Lung (tissue), 12 donors: ENCODE data around the gene TCP10L. TPM values are rescaled to one million over a fixed set of nuclear protein-coding genes. Genes with fewer than 3 reads are reported as not detected.
A peak's percentile ranks its signal among the peaks of the same experiment; 100 is the strongest.
"Not testable (repeated sequence)": the region's sequence is repeated elsewhere in the genome, so short reads cannot be mapped to it uniquely, and the experiment has no call there.

Experiments
- ATAC-seq: fragments of 200-7000 bp; cut with Tn5 transposase; one replicate; pipeline ENCODE4 v1.9.1; 2020; ENCODE audit warnings: moderate number of reproducible peaks; ENCODE audit not compliant: insufficient read depth, low FRiP score
- DNase-seq, 3 donors: peaks; one replicate each; pipeline ENCODE4 v3.0.0-alpha.2; 2013 to 2017
- H3K27ac ChIP-seq, 2 donors: one replicate each; pipeline ENCODE4 v1.5.1; 2013; ENCODE audit warnings: mild to moderate bottlenecking in 2 of 2, moderate library complexity in 2 of 2, control low read depth in 1 of 2, inconsistent platforms in 1 of 2, low read depth in 1 of 2, low read length in 1 of 2
- H3K27me3 ChIP-seq, 3 donors: one replicate each; pipeline ENCODE4 v1.5.1; 2013; ENCODE audit warnings: low read length in 2 of 3; ENCODE audit not compliant: control insufficient read depth in 3 of 3, insufficient read depth in 3 of 3
- H3K36me3 ChIP-seq, 4 donors: one replicate each; pipeline ENCODE4 v1.5.1; 2013; ENCODE audit warnings: low read length in 4 of 4, mild to moderate bottlenecking in 1 of 4, moderate library complexity in 1 of 4; ENCODE audit not compliant: control insufficient read depth in 4 of 4, insufficient read depth in 4 of 4
- H3K4me1 ChIP-seq, 5 donors: one replicate each; pipeline ENCODE4 v1.5.1; 2013; ENCODE audit warnings: low read length in 5 of 5, mild to moderate bottlenecking in 2 of 5, moderate library complexity in 1 of 5; ENCODE audit not compliant: control insufficient read depth in 5 of 5, insufficient read depth in 5 of 5
- H3K4me3 ChIP-seq: one replicate; pipeline ENCODE4 v1.5.1; 2013; ENCODE audit warnings: mild to moderate bottlenecking, control low read depth, moderate library complexity
- H3K9ac ChIP-seq, 2 donors: one replicate each; pipeline ENCODE4 v1.5.1; 2013; ENCODE audit warnings: low read length in 2 of 2, control low read depth in 1 of 2; ENCODE audit not compliant: insufficient read depth in 1 of 2
- H3K9me3 ChIP-seq, 4 donors: one replicate each; pipeline ENCODE4 v1.5.1; 2013; ENCODE audit warnings: low read length in 3 of 4, mild to moderate bottlenecking in 1 of 4, moderate library complexity in 1 of 4; ENCODE audit not compliant: control insufficient read depth in 4 of 4, insufficient read depth in 3 of 4
- WGBS, 2 donors: extraction: QIAGEN DNeasy Blood & Tissue Kit; methylation state at CpG; one replicate each; pipeline ENCODE4 v1.1.7; 2013; 5-methylcytosine and 5-hydroxymethylcytosine counted together
- polyA plus RNA-seq, 2 donors: library from polyadenylated mRNA; stranded (reverse); fragments of 200-250 nt; gene quantifications; one replicate each; pipeline ENCODE4 v1.2.1, GENCODE V29; 2013
- total RNA-seq, 2 donors: library from RNA; depleted of rRNA in 1 of 2; stranded (reverse); fragments of >200 nt in 1 of 2; gene quantifications; one replicate each; pipeline ENCODE4 v1.2.1, GENCODE V29; 2014 to 2021
- TF ChIP-seq, protein P1 (sequence below): IDR thresholded peaks from 2 replicates; pipeline ENCODE4 v1.5.1; 2012; ENCODE audit warnings: mild to moderate bottlenecking; ENCODE audit errors: control extremely low read depth, extremely low read depth
- donor health status: control.
- donor health status: control.
- donor health status: Bipolar disorder and iron deficiency.
- donor health status: healthy.
- donor health status: DM: yes; HTN: yes; CAD: no.

The TCP10L gene
- total and polyA plus RNA-seq, 4 donors = 0.25 to 0.71 (median 0.54) TPM

- H3K27ac ChIP-seq = no peak overlapping the region
- WGBS, 2 donors = 91 to 95% methylated on average over 2 of the region's 2 CpGs
Observed at GRCh38 chr21:32565856-32566465, 19.4 kb downstream of the TCP10L start.

DNA sequence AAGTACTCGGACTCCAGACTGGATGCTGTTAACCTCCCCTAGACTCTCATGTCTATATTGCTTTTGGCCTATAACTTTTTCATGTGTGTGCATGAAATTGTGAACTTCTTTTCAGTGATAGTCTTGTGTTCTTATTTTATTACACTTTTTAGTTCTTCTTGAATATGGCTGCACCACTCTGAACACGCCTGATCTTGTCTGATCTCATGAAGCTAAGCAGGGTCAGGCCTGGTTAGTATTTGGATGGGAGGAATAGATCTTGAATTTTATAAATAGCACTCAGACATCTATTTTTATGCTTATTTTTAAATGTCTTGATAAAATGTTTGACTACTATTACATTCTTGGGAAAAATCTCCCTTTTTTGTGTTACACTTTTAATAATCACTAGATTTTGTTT is 22.4 kb downstream of the TCP10L start:
- no peak overlapping the region for H3K27ac ChIP-seq
- WGBS, 2 donors = 92 to 97% methylated on average over 2 of the region's 2 CpGs
- ATAC-seq = no peak

More at GRCh38 chr21:32565856-32566465, 19.4 kb downstream of the TCP10L start:
- no peaks in the 10 kb centered on the region for H3K27me3 ChIP-seq
- no peak for ATAC-seq
- peaks cover 0 to 9% (median 0%) of the 10 kb centered on the region in 5 donors for H3K4me1 ChIP-seq
- no peak overlapping the region for H3K9ac ChIP-seq
- DNase-seq = no peak
- peaks cover 0 to 2% (median 0%) of the 10 kb centered on the region in 4 donors for H3K36me3 ChIP-seq
- TF ChIP-seq, protein P1, sequence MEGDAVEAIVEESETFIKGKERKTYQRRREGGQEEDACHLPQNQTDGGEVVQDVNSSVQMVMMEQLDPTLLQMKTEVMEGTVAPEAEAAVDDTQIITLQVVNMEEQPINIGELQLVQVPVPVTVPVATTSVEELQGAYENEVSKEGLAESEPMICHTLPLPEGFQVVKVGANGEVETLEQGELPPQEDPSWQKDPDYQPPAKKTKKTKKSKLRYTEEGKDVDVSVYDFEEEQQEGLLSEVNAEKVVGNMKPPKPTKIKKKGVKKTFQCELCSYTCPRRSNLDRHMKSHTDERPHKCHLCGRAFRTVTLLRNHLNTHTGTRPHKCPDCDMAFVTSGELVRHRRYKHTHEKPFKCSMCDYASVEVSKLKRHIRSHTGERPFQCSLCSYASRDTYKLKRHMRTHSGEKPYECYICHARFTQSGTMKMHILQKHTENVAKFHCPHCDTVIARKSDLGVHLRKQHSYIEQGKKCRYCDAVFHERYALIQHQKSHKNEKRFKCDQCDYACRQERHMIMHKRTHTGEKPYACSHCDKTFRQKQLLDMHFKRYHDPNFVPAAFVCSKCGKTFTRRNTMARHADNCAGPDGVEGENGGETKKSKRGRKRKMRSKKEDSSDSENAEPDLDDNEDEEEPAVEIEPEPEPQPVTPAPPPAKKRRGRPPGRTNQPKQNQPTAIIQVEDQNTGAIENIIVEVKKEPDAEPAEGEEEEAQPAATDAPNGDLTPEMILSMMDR = no peak
- H3K4me3 ChIP-seq = no peak overlapping the region
- no peaks in the 10 kb centered on the region for H3K9me3 ChIP-seq

DNA sequence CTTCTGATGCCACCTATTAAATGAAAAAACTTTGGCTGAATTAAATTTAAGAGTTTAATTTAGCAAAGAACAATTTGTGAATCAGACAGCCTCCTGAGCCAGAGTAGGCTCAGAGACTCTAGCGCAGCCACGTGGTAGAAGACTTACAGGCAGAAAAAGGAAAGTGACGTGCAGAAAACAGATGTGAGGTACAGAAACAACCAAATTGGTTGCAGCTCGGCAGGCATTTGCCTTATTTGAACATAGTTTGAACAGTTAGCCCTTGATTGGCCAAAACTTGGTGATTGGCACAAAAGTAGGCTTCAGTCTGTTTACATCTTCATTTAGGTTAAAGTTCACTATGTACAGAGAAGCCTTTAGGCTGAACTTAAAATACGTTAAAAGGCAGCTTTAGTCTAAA is 22.9 kb downstream of the TCP10L start:
- Histone ChIP-seq H3K9me3 (no peaks in the 10 kb centered on the region), H3K4me3 (no peak overlapping the region), H3K27me3 (no peaks in the 10 kb centered on the region), H3K4me1 (no peaks in the 10 kb centered on the region), H3K27ac (no peak overlapping the region), H3K9ac (no peak overlapping the region), H3K36me3 (peaks cover 0 to 2% (median 0%) of the 10 kb centered on the region in 4 donors)
- 62 to 65% methylated on average over 5 of the region's 5 CpGs for WGBS, 2 donors
- DNase-seq = peak; percentile 36 to 70 (median 58)
- no peak for ATAC-seq
- TF ChIP-seq, protein P1 = no peak

More for the DNA sequence above, 22.4 kb downstream of the TCP10L start:
- TF ChIP-seq, protein P1 = no peak
- Histone ChIP-seq H3K27me3 (no peaks in the 10 kb centered on the region), H3K4me1 (no peaks in the 10 kb centered on the region), H3K36me3 (peaks cover 0 to 2% (median 0%) of the 10 kb centered on the region in 4 donors), H3K9ac (no peak overlapping the region), H3K4me3 (no peak overlapping the region), H3K9me3 (no peaks in the 10 kb centered on the region)
- no peak for DNase-seq

GRCh38 chr21:32561476-32561875 is 23.8 kb downstream of the TCP10L start:
- not testable (repeated sequence) for DNase-seq, H3K9me3 ChIP-seq, ATAC-seq, H3K36me3 ChIP-seq, H3K27ac ChIP-seq, H3K27me3 ChIP-seq, H3K9ac ChIP-seq, H3K4me1 ChIP-seq, H3K4me3 ChIP-seq
- WGBS, 2 donors = 86 to 93% methylated on average over 1 of the region's 1 CpG
